Adrenal gland (tissue), 12 donors: ENCODE results near the gene PDE8A. TPM values are rescaled to one million over a fixed set of nuclear protein-coding genes. Genes with fewer than 3 reads are reported as not detected.
A peak's percentile ranks its signal among the peaks of the same experiment; 100 is the strongest.

Experiments
- DNase-seq, 7 donors: peaks; one replicate each; pipeline ENCODE4 v3.0.0-alpha.2; 2019 to 2020
- H3K27ac ChIP-seq, 5 donors: fragments of 200-600 bp; sonication (generic) in 4 of 5; 1 replicate in 3 of 5; 2 replicates in 2 of 5; pipeline versions ENCODE4 v1.5.1 to v1.8.0; 2016 to 2020; ENCODE audit warnings: mild to moderate bottlenecking in 1 of 5
- H3K27me3 ChIP-seq: fragments of 200-600 bp; 2 replicates; pipeline ENCODE4 v1.8.0; 2021
- H3K36me3 ChIP-seq, 2 donors: fragments of 200-600 bp; replicated peaks in 1 of 2; 1 replicate in 1 of 2; 2 replicates in 1 of 2; pipeline versions ENCODE4 v1.5.1 to v1.8.0; 2018 to 2022
- H3K4me1 ChIP-seq, 2 donors: fragments of 200-600 bp; replicated peaks in 1 of 2; 1 replicate in 1 of 2; 2 replicates in 1 of 2; pipeline versions ENCODE4 v1.5.1 to v1.8.0; 2018 to 2021
- H3K4me3 ChIP-seq, 4 donors: fragments of 200-600 bp; sonication (generic) in 3 of 4; one replicate each; pipeline ENCODE4 v1.5.1; 2016 to 2018
- H3K9me3 ChIP-seq, 3 donors: fragments of 200-600 bp; sonication (generic) in 1 of 3; replicated peaks in 1 of 3; 1 replicate in 2 of 3; 2 replicates in 1 of 3; pipeline versions ENCODE4 v1.5.1 to v1.8.0; 2016 to 2021
- CTCF ChIP-seq, 6 experiments: fragments of 450-650 bp in 4 of 6; fragments of 200-600 bp in 2 of 6; sonication (generic) in 1 of 6; IDR thresholded peaks; 1 replicate in 5 of 6; 2 replicates in 1 of 6; pipeline versions ENCODE4 v1.5.1 to v1.8.0; 2016 to 2021; ENCODE audit warnings: antibody characterized with exemption in 6 of 6, mild to moderate bottlenecking in 2 of 6, moderate library complexity in 1 of 6
- POLR2A ChIP-seq, 2 donors: fragments of 450-650 bp; IDR thresholded peaks; one replicate each; pipeline ENCODE4 v1.6.1; 2017; ENCODE audit warnings: antibody characterized with exemption in 2 of 2, mild to moderate bottlenecking in 2 of 2, moderate library complexity in 1 of 2
- WGBS, 4 donors: extraction: QIAGEN DNeasy Blood & Tissue Kit in 2 of 4; methylation state at CpG; one replicate each; pipeline versions ENCODE4 v1.1.5 to v1.1.7; 2013 to 2017; 5-methylcytosine and 5-hydroxymethylcytosine counted together
- intact Hi-C, 2 donors: fragments of 100-400 bp; cut with DNase I; formaldehyde crosslinking; loops; one replicate each; pipeline versions ENCODE4 v1.14.1 to v1.15.0; 2022 to 2023
- polyA plus RNA-seq, 3 donors: library from polyadenylated mRNA; stranded (reverse); fragments of 200-250 nt in 2 of 3; fragments of 350-450 nt in 1 of 3; fragmentation: Illumina TruSeq in 1 of 3; extraction: RNeasy Lipid Tissue Mini Kit (QIAGEN cat#74804) in 1 of 3; gene quantifications; one replicate each; pipeline ENCODE4 v1.2.3, GENCODE V29; 2013 to 2014
- total RNA-seq, 9 donors: library from RNA; depleted of rRNA in 4 of 9; stranded (reverse); fragments of >200 nt in 4 of 9; fragments of 120-200 nt in 1 of 9; fragmentation: NEBNext Ultra II Directional in 1 of 9; extraction: Animal tissue kit (Norgen Biotek cat#: 25700) in 1 of 9; gene quantifications; one replicate each; pipeline versions ENCODE4 v1.1.0 to v1.2.4, GENCODE V29; 2013 to 2023
- donor health status: healthy with polysubstance abuse.
- donor health status: Bipolar disorder and iron deficiency.
- donor health status: DM: yes; HTN: yes; CAD: no.
- donor health status: DM: no; HTN: no; CAD: no.
- donor health status: DM: no; HTN: no; CAD: no.
- donor health status: DM: yes; HTN: yes; CAD: no.

PDE8A gene
- total and polyA plus RNA-seq, 12 donors: 47.3 to 123 (median 66.4) TPM

DNA sequence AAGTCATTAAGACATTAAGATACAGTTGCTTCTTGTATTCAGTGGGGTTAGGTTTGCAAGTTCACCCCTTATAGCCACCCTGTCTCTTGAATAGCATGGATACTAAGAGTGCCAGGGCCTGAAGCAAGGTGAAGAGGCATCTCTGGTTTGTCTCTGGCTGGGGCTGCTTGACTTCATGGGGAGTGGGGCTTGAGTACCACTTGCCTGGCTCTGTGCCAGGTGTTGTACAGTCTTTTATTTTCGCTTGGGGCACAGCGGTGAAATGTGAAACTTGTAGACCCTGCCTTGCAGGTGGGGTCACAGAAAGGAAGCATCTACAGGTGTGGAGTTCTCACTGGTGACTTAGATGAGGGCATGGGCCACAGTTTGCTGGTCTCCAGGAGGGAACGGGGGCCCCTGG, 152.1 kb downstream of the PDE8A start:
- Histone ChIP-seq H3K9me3 (no peaks in the 10 kb centered on the region), H3K4me1 (no peaks in the 10 kb centered on the region), H3K36me3 (peaks cover 0 to 56% of the 10 kb centered on the region in 2 donors), H3K27ac (no peak overlapping the region), H3K4me3 (no peak overlapping the region), H3K27me3 (no peaks in the 10 kb centered on the region)
- intact Hi-C loops: no loop called here
- DNase-seq: no peak
- TF ChIP-seq POLR2A (IDR thresholded peaks at IDR 0.05): no peak
- no peak for TF ChIP-seq CTCF (IDR thresholded peaks at IDR 0.05)
- whole genome bisulfite sequencing, 4 donors: 93 to 100% (median 98%) methylated on average over 3 of the region's 3 CpGs

GRCh38 chr15:85137489-85138168, 156.0 kb downstream of the PDE8A start:
- Histone ChIP-seq H3K4me3 (no peak overlapping the region), H3K27me3 (no peaks in the 10 kb centered on the region), H3K9me3 (no peaks in the 10 kb centered on the region), H3K4me1 (peaks cover 0 to 19% of the 10 kb centered on the region in 2 donors), H3K27ac (no peak overlapping the region), H3K36me3 (peaks cover 0 to 59% of the 10 kb centered on the region in 2 donors)
- no peak for DNase-seq
- TF ChIP-seq POLR2A (IDR thresholded peaks at IDR 0.05) (no peak), CTCF (IDR thresholded peaks at IDR 0.05) (no peak)
- intact Hi-C loops: no loop called here
- WGBS, 4 donors: 69 to 79% (median 78%) methylated on average over 10 to 11 of the region's 11 CpGs

DNA sequence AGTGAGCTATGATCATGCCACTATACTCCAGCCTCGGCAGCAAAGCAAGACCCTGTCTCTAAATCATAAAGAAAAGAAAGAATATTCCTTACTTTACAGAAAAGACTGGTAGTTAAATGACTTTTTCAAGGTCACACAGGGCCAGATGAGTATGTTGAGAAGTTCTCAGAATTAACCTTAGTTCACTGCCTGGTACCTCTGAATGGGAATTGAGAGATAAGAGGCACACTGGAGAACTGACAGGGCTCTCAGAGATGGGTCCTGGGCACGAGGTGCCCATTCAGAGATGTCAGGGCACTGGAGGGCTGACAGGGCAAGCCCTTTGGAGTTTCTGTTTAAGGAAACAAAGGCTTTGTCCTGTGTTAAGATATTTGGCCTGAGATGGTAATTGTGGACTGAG, 157.7 kb downstream of the PDE8A start:
- Histone ChIP-seq H3K4me1 (peaks cover 0 to 21% of the 10 kb centered on the region in 2 donors), H3K4me3 (no peak overlapping the region), H3K9me3 (no peaks in the 10 kb centered on the region), H3K27ac (no peak overlapping the region), H3K36me3 (peaks cover 0 to 50% of the 10 kb centered on the region in 2 donors), H3K27me3 (no peaks in the 10 kb centered on the region)
- DNase-seq: no peak
- intact Hi-C loops: no loop called here
- WGBS, 4 donors: 83 to 96% (median 90%) methylated on average over 2 of the region's 2 CpGs
- TF ChIP-seq CTCF (IDR thresholded peaks at IDR 0.05) (no peak), POLR2A (IDR thresholded peaks at IDR 0.05) (no peak)

- Histone ChIP-seq H3K27ac (peak overlapping the region in 2 of 5 donors; percentile 17 to 28), H3K27me3 (no peaks in the 10 kb centered on the region), H3K9me3 (no peaks in the 10 kb centered on the region), H3K4me1 (peaks cover 0 to 21% of the 10 kb centered on the region in 2 donors), H3K36me3 (peaks cover 0 to 29% of the 10 kb centered on the region in 2 donors), H3K4me3 (no peak overlapping the region)
- DNase-seq: no peak
- intact Hi-C loops: no loop called here
- TF ChIP-seq POLR2A (IDR thresholded peaks at IDR 0.05): no peak
- no peak for TF ChIP-seq CTCF (IDR thresholded peaks at IDR 0.05)
- 62 to 82% (median 76%) methylated on average over 2 of the region's 2 CpGs for WGBS, 4 donors
Observed at GRCh38 chr15:85141726-85142125, 160.1 kb downstream of the PDE8A start.
